Subcutaneous abdominal adipose tissue (tissue), 5 donors: ENCODE data around the gene TMBIM4.
"Not testable (repeated sequence)": the region's sequence is repeated elsewhere in the genome, so short reads cannot be mapped to it uniquely, and the experiment has no call there.

Experiments
- H3K27ac ChIP-seq: one replicate; pipeline ENCODE4 v1.7.0; 2013; ENCODE audit warnings: low read depth, mild to moderate bottlenecking, inconsistent platforms, low read length, moderate library complexity
- H3K27me3 ChIP-seq, 5 donors: one replicate each; pipeline ENCODE4 v1.7.0; 2013; ENCODE audit warnings: low read length in 5 of 5, inconsistent platforms in 1 of 5; ENCODE audit not compliant: control insufficient read depth in 5 of 5, insufficient read depth in 4 of 5
- H3K36me3 ChIP-seq, 5 donors: one replicate each; pipeline ENCODE4 v1.7.0; 2013; ENCODE audit warnings: low read length in 5 of 5; ENCODE audit not compliant: control insufficient read depth in 5 of 5, insufficient read depth in 5 of 5
- H3K4me1 ChIP-seq, 5 donors: one replicate each; pipeline ENCODE4 v1.7.0; 2013; ENCODE audit warnings: low read length in 5 of 5, mild to moderate bottlenecking in 3 of 5, moderate library complexity in 1 of 5; ENCODE audit not compliant: control insufficient read depth in 5 of 5, insufficient read depth in 5 of 5
- H3K4me3 ChIP-seq, 5 donors: one replicate each; pipeline ENCODE4 v1.7.0; 2013; ENCODE audit warnings: low read length in 5 of 5, low read depth in 1 of 5
- H3K9ac ChIP-seq, 5 donors: one replicate each; pipeline ENCODE4 v1.7.0; 2013; ENCODE audit warnings: low read length in 5 of 5, mild to moderate bottlenecking in 4 of 5, moderate library complexity in 3 of 5
- H3K9me3 ChIP-seq, 5 donors: one replicate each; pipeline ENCODE4 v1.7.0; 2013; ENCODE audit warnings: low read length in 5 of 5; ENCODE audit not compliant: control insufficient read depth in 5 of 5
- donor health status: healthy.
- donor health status: healthy.
- donor health status: healthy.
- donor health status: healthy.
- donor health status: healthy.

TMBIM4 gene

GRCh38 chr12:66187821-66188220, 18.0 kb upstream of the TMBIM4 start:
- peaks cover 0 to 28% (median 14%) of the 10 kb centered on the region in 5 donors for H3K4me1 ChIP-seq
- H3K4me3 ChIP-seq, result no peak overlapping the region
- no peak overlapping the region for H3K9ac ChIP-seq
- H3K27ac ChIP-seq, result no peak overlapping the region
- no peaks in the 10 kb centered on the region for H3K27me3 ChIP-seq
- H3K9me3 ChIP-seq, result no peaks in the 10 kb centered on the region
- no peaks in the 10 kb centered on the region for H3K36me3 ChIP-seq

GRCh38 chr12:66187036-66187435, 17.2 kb upstream of the TMBIM4 start:
- no peaks in the 10 kb centered on the region for H3K36me3 ChIP-seq
- H3K9me3 ChIP-seq, result no peaks in the 10 kb centered on the region
- H3K4me3 ChIP-seq, result no peak overlapping the region
- H3K27me3 ChIP-seq, result peaks cover 0 to 3% (median 0%) of the 10 kb centered on the region in 5 donors
- H3K4me1 ChIP-seq, result peaks cover 0 to 28% (median 14%) of the 10 kb centered on the region in 5 donors
- H3K9ac ChIP-seq, result no peak overlapping the region
- H3K27ac ChIP-seq, result no peak overlapping the region

GRCh38 chr12:66184822-66185221, 15.0 kb upstream of the TMBIM4 start:
- H3K4me1 ChIP-seq, result peaks cover 0 to 15% (median 11%) of the 10 kb centered on the region in 5 donors
- H3K27me3 ChIP-seq, H3K27ac ChIP-seq, H3K4me3 ChIP-seq, H3K36me3 ChIP-seq, H3K9me3 ChIP-seq, H3K9ac ChIP-seq: not testable (repeated sequence)

GRCh38 chr12:66182956-66183355, 13.2 kb upstream of the TMBIM4 start:
- Histone ChIP-seq H3K9me3 (no peaks in the 10 kb centered on the region), H3K9ac (no peak overlapping the region), H3K27ac (no peak overlapping the region), H3K36me3 (no peaks in the 10 kb centered on the region), H3K27me3 (peaks cover 0 to 3% (median 0%) of the 10 kb centered on the region in 5 donors), H3K4me1 (peaks cover 0 to 4% (median 0%) of the 10 kb centered on the region in 5 donors), H3K4me3 (no peak overlapping the region)

GRCh38 chr12:66176105-66176900, 6.5 kb upstream of the TMBIM4 start:
- no peak overlapping the region for H3K27ac ChIP-seq
- H3K9me3 ChIP-seq, result no peaks in the 10 kb centered on the region
- no peaks in the 10 kb centered on the region for H3K36me3 ChIP-seq
- no peak overlapping the region for H3K9ac ChIP-seq
- H3K4me1 ChIP-seq, result peaks cover 0 to 8% (median 5%) of the 10 kb centered on the region in 5 donors
- H3K27me3 ChIP-seq, result no peaks in the 10 kb centered on the region
- H3K4me3 ChIP-seq, result no peak overlapping the region

- H3K4me3 ChIP-seq, H3K9me3 ChIP-seq, H3K36me3 ChIP-seq, H3K27me3 ChIP-seq, H3K4me1 ChIP-seq, H3K9ac ChIP-seq, H3K27ac ChIP-seq: not testable (repeated sequence)
These were observed 4.9 kb upstream of the TMBIM4 start for GRCh38 chr12:66174391-66175325.

- Histone ChIP-seq H3K4me3 (peak overlapping the region in 3 of 5 donors; percentile 86 to 99 (median 86)), H3K4me1 (peaks cover 0 to 21% (median 17%) of the 10 kb centered on the region in 5 donors), H3K9me3 (no peaks in the 10 kb centered on the region), H3K36me3 (peaks cover 0 to 6% (median 0%) of the 10 kb centered on the region in 5 donors), H3K27ac (peak overlapping the region; percentile 96), H3K27me3 (no peaks in the 10 kb centered on the region), H3K9ac (peak overlapping the region in 1 of 5 donors; percentile 88)
These were observed 810 bp upstream of the TMBIM4 start for GRCh38 chr12:66170606-66171005.

GRCh38 chr12:66168410-66168809, 1.4 kb downstream of the TMBIM4 start:
- Histone ChIP-seq H3K9ac (peak overlapping the region in 3 of 5 donors; percentile 88 to 95 (median 92)), H3K27me3 (no peaks in the 10 kb centered on the region), H3K4me1 (peaks cover 0 to 21% (median 17%) of the 10 kb centered on the region in 5 donors), H3K27ac (peak overlapping the region; percentile 96), H3K4me3 (peak overlapping the region; percentile 86 to 99 (median 95)), H3K36me3 (peaks cover 0 to 6% (median 0%) of the 10 kb centered on the region in 5 donors), H3K9me3 (no peaks in the 10 kb centered on the region)

- no peaks in the 10 kb centered on the region for H3K9me3 ChIP-seq
- no peak overlapping the region for H3K4me3 ChIP-seq
- no peak overlapping the region for H3K27ac ChIP-seq
- no peaks in the 10 kb centered on the region for H3K27me3 ChIP-seq
- H3K4me1 ChIP-seq, result peaks cover 0 to 21% (median 17%) of the 10 kb centered on the region in 5 donors
- H3K9ac ChIP-seq, result no peak overlapping the region
- peaks cover 0 to 6% (median 0%) of the 10 kb centered on the region in 5 donors for H3K36me3 ChIP-seq
These were observed 3.2 kb downstream of the TMBIM4 start for GRCh38 chr12:66166561-66166960.

- Histone ChIP-seq H3K4me3 (no peak overlapping the region), H3K9ac (no peak overlapping the region), H3K36me3 (peaks cover 0 to 6% (median 0%) of the 10 kb centered on the region in 5 donors), H3K27ac (no peak overlapping the region), H3K4me1 (peaks cover 0 to 21% (median 14%) of the 10 kb centered on the region in 5 donors), H3K9me3 (no peaks in the 10 kb centered on the region), H3K27me3 (no peaks in the 10 kb centered on the region)
These were observed 4.7 kb downstream of the TMBIM4 start for GRCh38 chr12:66165141-66165540.
